Ishikawa (cell line): ENCODE results near the gene SRD5A1.

Source experiments
- CEBPB ChIP-seq: IDR thresholded peaks from 2 replicates; pipeline ENCODE4 v1.6.1; 2012
- EGR1 ChIP-seq: IDR thresholded peaks from 2 replicates; pipeline ENCODE4 v1.6.1; 2012
- EP300 ChIP-seq: IDR thresholded peaks from 2 replicates; pipeline ENCODE4 v1.6.1; 2012; ENCODE audit warnings: borderline replicate concordance
- FOXM1 ChIP-seq: IDR thresholded peaks from 2 replicates; pipeline ENCODE4 v1.6.1; 2012; ENCODE audit warnings: low read depth, borderline replicate concordance
- MAX ChIP-seq: IDR thresholded peaks from 2 replicates; pipeline ENCODE4 v1.6.1; 2012
- RAD21 ChIP-seq: IDR thresholded peaks from 2 replicates; pipeline ENCODE4 v1.6.1; 2012; ENCODE audit warnings: low read depth
- REST ChIP-seq: IDR thresholded peaks from 2 replicates; pipeline ENCODE4 v1.6.1; 2012; ENCODE audit warnings: low read depth, mild to moderate bottlenecking
- TAF1 ChIP-seq: IDR thresholded peaks from 2 replicates; pipeline ENCODE4 v1.6.1; 2012; ENCODE audit warnings: low read depth, mild to moderate bottlenecking
- TEAD4 ChIP-seq: IDR thresholded peaks from 2 replicates; pipeline ENCODE4 v1.6.1; 2012
- YY1 ChIP-seq: IDR thresholded peaks from 2 replicates; pipeline ENCODE4 v1.6.1; 2012; ENCODE audit warnings: low read depth
- ZBTB7A ChIP-seq: IDR thresholded peaks from 2 replicates; pipeline ENCODE4 v1.6.1; 2012; ENCODE audit warnings: low read depth

- TF ChIP-seq CEBPB (no peak), TEAD4 (no peak), EGR1 (no peak), MAX (no peak), TAF1 (no peak), FOXM1 (no peak), EP300 (no peak), REST (no peak), ZBTB7A (no peak), YY1 (no peak), RAD21 (no peak)
Measured at GRCh38 chr5:6686501-6686900, 53.3 kb downstream of the SRD5A1 start.
